Lung (tissue), 12 donors: ENCODE data around the gene HMGCR. TPM values are rescaled to one million over a fixed set of nuclear protein-coding genes. Genes with fewer than 3 reads are reported as not detected.

Source experiments
- ATAC-seq: fragments of 200-7000 bp; cut with Tn5 transposase; one replicate; pipeline ENCODE4 v1.9.1; 2020; ENCODE audit warnings: moderate number of reproducible peaks; ENCODE audit not compliant: insufficient read depth, low FRiP score
- DNase-seq, 3 donors: peaks; one replicate each; pipeline ENCODE4 v3.0.0-alpha.2; 2013 to 2017
- H3K27ac ChIP-seq, 2 donors: one replicate each; pipeline ENCODE4 v1.5.1; 2013; ENCODE audit warnings: mild to moderate bottlenecking in 2 of 2, moderate library complexity in 2 of 2, control low read depth in 1 of 2, inconsistent platforms in 1 of 2, low read depth in 1 of 2, low read length in 1 of 2
- H3K27me3 ChIP-seq, 3 donors: one replicate each; pipeline ENCODE4 v1.5.1; 2013; ENCODE audit warnings: low read length in 2 of 3; ENCODE audit not compliant: control insufficient read depth in 3 of 3, insufficient read depth in 3 of 3
- H3K36me3 ChIP-seq, 4 donors: one replicate each; pipeline ENCODE4 v1.5.1; 2013; ENCODE audit warnings: low read length in 4 of 4, mild to moderate bottlenecking in 1 of 4, moderate library complexity in 1 of 4; ENCODE audit not compliant: control insufficient read depth in 4 of 4, insufficient read depth in 4 of 4
- H3K4me1 ChIP-seq, 5 donors: one replicate each; pipeline ENCODE4 v1.5.1; 2013; ENCODE audit warnings: low read length in 5 of 5, mild to moderate bottlenecking in 2 of 5, moderate library complexity in 1 of 5; ENCODE audit not compliant: control insufficient read depth in 5 of 5, insufficient read depth in 5 of 5
- H3K4me3 ChIP-seq: one replicate; pipeline ENCODE4 v1.5.1; 2013; ENCODE audit warnings: mild to moderate bottlenecking, control low read depth, moderate library complexity
- H3K9ac ChIP-seq, 2 donors: one replicate each; pipeline ENCODE4 v1.5.1; 2013; ENCODE audit warnings: low read length in 2 of 2, control low read depth in 1 of 2; ENCODE audit not compliant: insufficient read depth in 1 of 2
- H3K9me3 ChIP-seq, 4 donors: one replicate each; pipeline ENCODE4 v1.5.1; 2013; ENCODE audit warnings: low read length in 3 of 4, mild to moderate bottlenecking in 1 of 4, moderate library complexity in 1 of 4; ENCODE audit not compliant: control insufficient read depth in 4 of 4, insufficient read depth in 3 of 4
- WGBS, 2 donors: extraction: QIAGEN DNeasy Blood & Tissue Kit; methylation state at CpG; one replicate each; pipeline ENCODE4 v1.1.7; 2013; 5-methylcytosine and 5-hydroxymethylcytosine counted together
- polyA plus RNA-seq, 2 donors: library from polyadenylated mRNA; stranded (reverse); fragments of 200-250 nt; gene quantifications; one replicate each; pipeline ENCODE4 v1.2.1, GENCODE V29; 2013
- total RNA-seq, 2 donors: library from RNA; depleted of rRNA in 1 of 2; stranded (reverse); fragments of >200 nt in 1 of 2; gene quantifications; one replicate each; pipeline ENCODE4 v1.2.1, GENCODE V29; 2014 to 2021
- TF ChIP-seq, protein P1 (sequence below): IDR thresholded peaks from 2 replicates; pipeline ENCODE4 v1.5.1; 2012; ENCODE audit warnings: mild to moderate bottlenecking; ENCODE audit errors: control extremely low read depth, extremely low read depth
- donor health status: control.
- donor health status: control.
- donor health status: Bipolar disorder and iron deficiency.
- donor health status: healthy.
- donor health status: DM: yes; HTN: yes; CAD: no.

The HMGCR gene
- total and polyA plus RNA-seq, 4 donors, result 15.5 to 177 (median 91.8) TPM

DNA sequence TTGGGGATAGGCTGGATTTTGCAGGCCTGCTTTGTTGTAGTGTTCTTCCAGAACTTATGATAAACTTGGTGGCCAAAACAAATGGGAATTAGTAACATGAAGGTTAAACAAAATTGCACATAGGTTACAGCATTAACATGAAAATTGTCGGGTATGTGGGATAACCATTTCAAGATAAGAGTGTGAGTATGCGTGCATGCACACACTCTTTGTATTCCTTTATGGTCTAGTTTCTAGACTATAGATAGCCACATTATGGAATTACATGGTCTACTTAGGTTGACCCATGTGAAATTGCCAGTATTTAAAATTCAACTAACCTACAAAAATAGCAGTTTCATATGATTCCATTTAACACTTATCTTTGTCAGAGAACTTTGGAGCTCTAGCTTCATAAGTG is 1.4 kb downstream of the HMGCR start:
- no peaks in the 10 kb centered on the region for H3K27me3 ChIP-seq
- 60 to 83% methylated on average over 2 of the region's 2 CpGs for WGBS, 2 donors
- no peaks in the 10 kb centered on the region for H3K9me3 ChIP-seq
- peak overlapping the region in 1 of 2 donors; percentile 78 for H3K9ac ChIP-seq
- DNase-seq, result peak in 1 of 3 donors; percentile 9
- TF ChIP-seq, protein P1, sequence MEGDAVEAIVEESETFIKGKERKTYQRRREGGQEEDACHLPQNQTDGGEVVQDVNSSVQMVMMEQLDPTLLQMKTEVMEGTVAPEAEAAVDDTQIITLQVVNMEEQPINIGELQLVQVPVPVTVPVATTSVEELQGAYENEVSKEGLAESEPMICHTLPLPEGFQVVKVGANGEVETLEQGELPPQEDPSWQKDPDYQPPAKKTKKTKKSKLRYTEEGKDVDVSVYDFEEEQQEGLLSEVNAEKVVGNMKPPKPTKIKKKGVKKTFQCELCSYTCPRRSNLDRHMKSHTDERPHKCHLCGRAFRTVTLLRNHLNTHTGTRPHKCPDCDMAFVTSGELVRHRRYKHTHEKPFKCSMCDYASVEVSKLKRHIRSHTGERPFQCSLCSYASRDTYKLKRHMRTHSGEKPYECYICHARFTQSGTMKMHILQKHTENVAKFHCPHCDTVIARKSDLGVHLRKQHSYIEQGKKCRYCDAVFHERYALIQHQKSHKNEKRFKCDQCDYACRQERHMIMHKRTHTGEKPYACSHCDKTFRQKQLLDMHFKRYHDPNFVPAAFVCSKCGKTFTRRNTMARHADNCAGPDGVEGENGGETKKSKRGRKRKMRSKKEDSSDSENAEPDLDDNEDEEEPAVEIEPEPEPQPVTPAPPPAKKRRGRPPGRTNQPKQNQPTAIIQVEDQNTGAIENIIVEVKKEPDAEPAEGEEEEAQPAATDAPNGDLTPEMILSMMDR, result no peak
- H3K36me3 ChIP-seq, result peaks cover 0 to 2% (median 0%) of the 10 kb centered on the region in 4 donors
- H3K4me3 ChIP-seq, result peak overlapping the region; percentile 35
- no peak overlapping the region for H3K27ac ChIP-seq
- ATAC-seq, result no peak
- peaks cover 0 to 23% (median 5%) of the 10 kb centered on the region in 5 donors for H3K4me1 ChIP-seq

DNA sequence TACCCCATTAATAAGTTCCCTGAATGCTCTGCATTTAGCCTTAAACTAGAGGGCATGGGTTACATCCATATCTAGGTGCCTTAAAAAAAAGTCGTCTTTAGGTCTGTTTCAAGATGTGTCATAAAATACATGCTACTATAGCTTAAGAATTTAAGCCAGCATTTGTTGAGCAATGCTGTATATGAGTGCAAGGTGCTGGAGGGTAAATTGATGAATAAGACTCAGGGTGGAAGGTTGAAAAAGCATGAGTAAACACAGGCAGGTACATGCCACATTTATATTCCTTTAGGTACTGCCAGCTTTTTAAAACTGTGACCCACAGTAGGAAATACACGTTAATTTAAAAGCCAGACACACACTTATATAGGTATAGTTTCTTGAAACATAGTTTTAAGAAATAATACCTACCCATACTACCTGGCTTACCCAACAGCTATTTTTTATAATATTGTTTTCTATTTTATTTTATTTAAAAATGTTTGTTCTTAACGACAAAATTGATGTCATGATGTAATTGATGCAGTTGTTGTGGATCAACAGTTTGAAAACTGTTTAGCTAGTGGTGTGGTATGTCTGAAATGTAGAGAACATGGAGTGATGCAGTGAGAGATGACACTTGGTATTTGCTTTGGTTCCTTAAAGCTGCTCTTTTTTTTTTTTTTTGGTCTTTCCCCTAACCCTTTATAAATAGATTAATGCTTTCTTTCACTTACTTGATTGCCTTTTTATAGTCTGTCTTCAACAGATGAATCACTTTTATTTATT is 3.9 kb downstream of the HMGCR start:
- Histone ChIP-seq H3K9me3 (no peaks in the 10 kb centered on the region), H3K4me3 (no peak overlapping the region), H3K27me3 (no peaks in the 10 kb centered on the region), H3K4me1 (peaks cover 0 to 22% (median 5%) of the 10 kb centered on the region in 5 donors), H3K36me3 (peaks cover 0 to 5% (median 1%) of the 10 kb centered on the region in 4 donors), H3K27ac (no peak overlapping the region), H3K9ac (no peak overlapping the region)
- 72 to 91% methylated on average over 3 of the region's 3 CpGs for WGBS, 2 donors
- TF ChIP-seq, protein P1, result no peak
- DNase-seq, result no peak
- no peak for ATAC-seq

DNA sequence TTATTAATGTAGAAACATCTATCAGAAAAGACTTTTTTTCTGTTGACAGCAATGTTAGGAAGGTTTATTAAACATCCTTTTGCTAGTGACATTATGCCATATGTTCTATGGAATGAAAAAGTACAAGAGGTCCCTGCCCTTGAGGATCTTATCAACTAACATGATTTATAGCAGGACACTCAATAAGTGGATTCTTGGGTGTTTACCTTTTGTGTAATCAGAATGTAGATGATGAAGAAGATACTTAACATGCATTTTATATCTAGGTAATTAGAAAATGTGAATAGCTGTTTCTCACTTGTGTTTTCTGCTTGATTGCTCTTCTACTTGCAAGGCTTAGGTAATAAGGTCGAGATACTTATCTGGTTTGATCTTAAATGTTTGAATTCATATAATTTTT is 4.9 kb downstream of the HMGCR start:
- Histone ChIP-seq H3K36me3 (peaks cover 0 to 8% (median 4%) of the 10 kb centered on the region in 4 donors), H3K27me3 (no peaks in the 10 kb centered on the region), H3K27ac (no peak overlapping the region), H3K9ac (peak overlapping the region in 1 of 2 donors; percentile 13), H3K4me3 (no peak overlapping the region), H3K4me1 (peaks cover 0 to 17% (median 5%) of the 10 kb centered on the region in 5 donors), H3K9me3 (no peaks in the 10 kb centered on the region)
- DNase-seq, result no peak
- TF ChIP-seq, protein P1, result no peak
- WGBS, 2 donors, result 79 to 94% methylated on average over 1 of the region's 1 CpG
- no peak for ATAC-seq
